Measurements from ENCODE around the gene DMD.

- TF ChIP-seq REST (IDR thresholded peaks at IDR 0.05; ENCODE audit: insufficient read depth in 1 of 2, low read depth in 2 of 2, low read length in 2 of 2) (no peak), POLR2AphosphoS5 (IDR thresholded peaks at IDR 0.05; ENCODE audit: low read depth, low read length) (no peak), FOXP2 (optimal IDR thresholded peaks at IDR 0.05; ENCODE audit: borderline replicate concordance, extremely low read depth, extremely low read length, insufficient read depth) (no peak), TAF1 (IDR thresholded peaks at IDR 0.05; ENCODE audit: borderline replicate concordance, insufficient read depth, low read length) (no peak)
These were observed 1887.7 kb downstream of the DMD start for GRCh38 chrX:31323658-31324057.
